Uterus (tissue), 2 donors: ENCODE data around the gene FUBP1.

Source experiments
- POLR2A ChIP-seq, 2 donors: fragments of 450-650 bp; IDR thresholded peaks; one replicate each; pipeline ENCODE4 v1.6.1; 2016; ENCODE audit warnings: antibody characterized with exemption in 2 of 2, mild to moderate bottlenecking in 1 of 2, moderate library complexity in 1 of 2
- TF ChIP-seq, protein P1 (sequence below), 4 experiments: fragments of 200-600 bp in 2 of 4; fragments of 450-650 bp in 2 of 4; sonication (generic) in 2 of 4; IDR thresholded peaks; one replicate each; pipeline ENCODE4 v1.5.1; 2016 to 2019; ENCODE audit warnings: antibody characterized with exemption in 4 of 4, mild to moderate bottlenecking in 2 of 4, moderate library complexity in 1 of 4

DNA sequence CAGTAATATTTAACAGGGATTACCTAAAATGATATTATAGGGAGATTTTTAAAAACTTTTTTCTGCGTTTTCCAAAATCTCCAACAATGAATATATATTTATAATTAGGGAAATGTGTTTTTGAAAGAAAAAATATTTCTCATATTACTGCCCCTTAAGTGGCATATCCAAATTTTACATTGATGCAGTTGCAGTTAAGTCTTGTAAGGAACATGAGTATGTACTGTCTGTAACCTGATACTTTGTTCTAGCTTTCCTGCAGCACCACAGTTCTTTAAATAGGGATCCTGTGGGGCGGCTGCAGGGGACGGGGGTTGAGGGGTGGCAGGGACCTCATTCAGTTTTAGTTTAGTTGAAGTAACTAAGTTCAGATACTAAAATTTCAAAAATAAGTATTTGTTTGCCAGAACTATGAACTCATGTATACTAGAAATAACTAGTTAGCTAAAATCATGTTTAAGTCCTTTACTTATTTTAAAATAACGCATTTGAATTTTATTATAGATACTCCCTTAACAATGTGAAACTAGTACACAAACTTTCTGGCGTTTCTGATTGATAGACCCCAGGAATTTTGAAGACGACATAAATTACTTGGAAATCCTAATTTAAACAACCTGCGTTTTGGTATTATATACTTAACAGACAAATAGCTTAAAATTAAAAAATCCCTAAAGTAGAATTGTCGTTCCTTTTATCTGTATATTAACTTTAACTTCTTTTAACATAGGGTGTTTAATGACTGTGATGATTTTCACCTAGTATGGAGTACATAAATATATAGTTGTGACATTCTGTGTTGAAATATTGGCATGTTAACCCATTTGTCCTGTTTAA, 25.2 kb upstream of the FUBP1 start:
- no peak for TF ChIP-seq POLR2A (IDR thresholded peaks at IDR 0.05)
- TF ChIP-seq, protein P1, sequence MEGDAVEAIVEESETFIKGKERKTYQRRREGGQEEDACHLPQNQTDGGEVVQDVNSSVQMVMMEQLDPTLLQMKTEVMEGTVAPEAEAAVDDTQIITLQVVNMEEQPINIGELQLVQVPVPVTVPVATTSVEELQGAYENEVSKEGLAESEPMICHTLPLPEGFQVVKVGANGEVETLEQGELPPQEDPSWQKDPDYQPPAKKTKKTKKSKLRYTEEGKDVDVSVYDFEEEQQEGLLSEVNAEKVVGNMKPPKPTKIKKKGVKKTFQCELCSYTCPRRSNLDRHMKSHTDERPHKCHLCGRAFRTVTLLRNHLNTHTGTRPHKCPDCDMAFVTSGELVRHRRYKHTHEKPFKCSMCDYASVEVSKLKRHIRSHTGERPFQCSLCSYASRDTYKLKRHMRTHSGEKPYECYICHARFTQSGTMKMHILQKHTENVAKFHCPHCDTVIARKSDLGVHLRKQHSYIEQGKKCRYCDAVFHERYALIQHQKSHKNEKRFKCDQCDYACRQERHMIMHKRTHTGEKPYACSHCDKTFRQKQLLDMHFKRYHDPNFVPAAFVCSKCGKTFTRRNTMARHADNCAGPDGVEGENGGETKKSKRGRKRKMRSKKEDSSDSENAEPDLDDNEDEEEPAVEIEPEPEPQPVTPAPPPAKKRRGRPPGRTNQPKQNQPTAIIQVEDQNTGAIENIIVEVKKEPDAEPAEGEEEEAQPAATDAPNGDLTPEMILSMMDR (IDR thresholded peaks at IDR 0.05): no peak
